Activated CD8-positive, alpha-beta memory T cell treated with anti-CD3 and anti-CD28 coated beads, Interleukin-2, amount 50 U/mL, for 1 hour (primary cell): Measurements from ENCODE around the gene NSMCE1.
"Not testable (repeated sequence)": the region's sequence is repeated elsewhere in the genome, so short reads cannot be mapped to it uniquely, and the experiment has no call there.

Experiments used
- DNase-seq: peaks from one replicate; pipeline ENCODE4 v3.0.0-alpha.2; 2020; ENCODE audit errors: extremely low read depth

Gene NSMCE1

DNA sequence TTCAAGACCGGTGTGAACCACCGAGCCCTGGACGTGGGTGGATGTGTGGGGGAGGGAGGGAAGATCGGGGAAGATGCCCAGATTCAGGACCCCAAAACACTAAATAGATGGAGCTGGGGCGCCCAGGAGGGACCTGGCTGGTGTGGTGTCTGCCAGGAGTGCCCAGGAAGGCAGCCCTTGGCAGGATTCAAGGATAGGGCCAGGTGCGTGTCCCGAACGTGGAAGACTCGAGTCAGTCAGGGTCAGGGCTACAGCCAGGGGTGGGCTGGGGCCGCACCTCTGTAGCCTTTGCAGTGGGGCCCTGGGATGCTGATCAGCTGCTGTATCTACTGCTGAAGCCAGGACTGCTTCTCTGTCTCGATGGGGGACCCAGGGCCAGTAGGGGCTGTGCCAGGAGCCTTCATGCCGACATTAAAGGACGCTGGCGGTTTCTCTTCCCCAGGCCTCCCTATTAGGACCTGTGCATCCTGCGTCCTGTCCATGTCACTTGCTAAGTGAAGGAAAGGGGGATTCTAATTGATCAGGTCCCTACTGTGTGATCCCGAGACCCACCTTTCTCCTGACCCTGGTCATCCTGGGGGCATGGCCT, 52.2 kb downstream of the NSMCE1 start:
- DNase-seq: no peak

DNA sequence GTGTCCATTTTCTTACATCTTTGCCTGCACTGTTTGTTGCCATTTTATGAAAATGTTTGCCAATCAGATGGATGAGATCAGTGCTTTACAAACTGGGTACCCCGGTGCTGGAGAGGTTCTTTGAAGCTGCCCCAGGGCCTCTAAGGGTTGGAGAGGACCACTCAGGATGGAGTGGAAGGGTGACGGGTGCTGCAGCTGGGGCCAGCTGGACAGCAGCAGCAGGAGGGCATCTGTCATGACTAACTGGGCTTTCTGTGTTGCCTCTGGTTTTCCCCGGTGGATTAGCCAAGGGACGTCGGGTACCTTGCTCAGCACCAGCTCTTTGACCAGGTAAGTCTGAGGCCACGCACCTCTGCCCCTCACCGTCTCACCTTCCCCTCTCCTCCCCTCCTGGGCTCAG, 52.9 kb downstream of the NSMCE1 start:
- no peak for DNase-seq

DNA sequence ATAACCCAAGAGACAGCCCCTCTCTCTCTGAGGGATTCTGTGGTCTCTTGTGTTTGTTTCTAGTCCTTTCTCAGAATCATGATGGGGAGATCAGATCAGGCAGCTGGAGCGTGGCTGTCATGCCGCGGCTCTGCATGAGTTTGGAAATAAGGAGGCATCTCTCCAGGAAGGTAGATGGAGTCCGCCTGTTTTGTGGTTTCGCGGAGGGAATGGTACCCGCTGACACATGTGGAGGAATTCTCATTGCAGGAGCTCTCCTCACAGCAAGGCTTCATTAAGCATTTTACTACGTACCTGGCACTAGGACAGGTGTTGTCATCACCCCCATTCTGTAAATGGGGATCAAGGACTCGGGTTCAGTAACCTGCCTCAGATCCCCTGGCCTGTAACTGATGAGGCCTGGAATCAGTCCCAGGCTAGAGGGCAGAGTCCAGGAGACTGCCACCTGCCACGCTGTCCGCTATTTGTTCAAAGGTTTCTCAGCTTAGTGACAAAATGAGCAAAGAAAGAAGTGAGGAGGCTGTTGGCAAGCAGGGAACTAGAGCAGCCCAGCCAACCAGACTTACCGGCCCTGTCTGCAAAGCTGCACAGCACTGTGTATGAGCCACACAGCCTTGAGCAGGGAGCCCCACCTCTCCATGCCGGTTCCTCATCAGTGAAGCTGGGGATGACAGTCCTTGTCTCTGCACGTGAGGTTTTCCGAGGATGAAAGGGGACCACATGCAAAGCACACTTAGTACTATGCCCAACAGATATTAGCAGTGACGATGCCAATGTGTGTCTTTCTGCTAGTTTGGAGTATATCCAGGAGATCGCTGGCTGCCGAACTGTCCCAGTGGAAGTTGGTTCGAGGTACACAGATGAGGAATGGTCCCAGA, 54.2 kb downstream of the NSMCE1 start:
- no peak for DNase-seq

DNA sequence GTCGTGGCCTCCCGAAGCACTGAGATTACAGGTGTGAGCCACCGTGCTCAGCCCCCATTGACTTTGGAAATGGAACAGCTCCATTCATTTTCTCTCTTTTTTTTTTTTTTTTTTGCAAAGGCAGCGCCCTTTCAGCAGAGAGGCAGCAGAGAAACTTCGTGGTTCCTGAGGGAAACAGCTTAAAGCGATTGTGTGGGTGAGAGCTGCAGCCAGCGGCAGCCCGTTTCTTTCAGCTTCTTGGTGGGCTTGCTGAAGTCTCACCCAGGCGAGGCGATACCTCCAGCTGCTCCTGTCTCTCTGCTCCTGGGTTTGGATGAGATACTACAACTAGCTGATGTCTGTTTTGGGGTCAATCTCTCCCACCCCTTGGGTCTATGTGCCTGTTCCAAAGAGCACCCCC, 57.5 kb downstream of the NSMCE1 start:
- DNase-seq: no peak

DNA sequence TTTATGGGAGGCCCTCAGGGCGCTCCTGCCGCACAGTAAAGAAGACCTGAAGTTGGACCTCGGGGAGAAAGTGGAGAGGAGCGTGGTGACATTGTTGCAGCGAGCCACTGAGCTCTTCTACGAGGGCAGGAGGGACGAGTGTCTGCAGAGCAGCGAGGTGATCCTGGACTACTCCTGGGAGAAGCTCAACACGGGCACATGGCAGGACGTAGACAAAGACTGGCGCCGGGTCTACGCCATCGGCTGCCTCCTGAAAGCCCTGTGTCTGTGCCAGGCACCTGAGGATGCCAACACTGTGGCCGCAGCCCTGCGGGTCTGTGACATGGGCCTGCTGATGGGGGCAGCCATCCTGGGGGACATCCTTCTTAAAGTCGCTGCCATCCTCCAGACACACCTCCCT, 58.4 kb downstream of the NSMCE1 start:
- DNase-seq: no peak

DNA sequence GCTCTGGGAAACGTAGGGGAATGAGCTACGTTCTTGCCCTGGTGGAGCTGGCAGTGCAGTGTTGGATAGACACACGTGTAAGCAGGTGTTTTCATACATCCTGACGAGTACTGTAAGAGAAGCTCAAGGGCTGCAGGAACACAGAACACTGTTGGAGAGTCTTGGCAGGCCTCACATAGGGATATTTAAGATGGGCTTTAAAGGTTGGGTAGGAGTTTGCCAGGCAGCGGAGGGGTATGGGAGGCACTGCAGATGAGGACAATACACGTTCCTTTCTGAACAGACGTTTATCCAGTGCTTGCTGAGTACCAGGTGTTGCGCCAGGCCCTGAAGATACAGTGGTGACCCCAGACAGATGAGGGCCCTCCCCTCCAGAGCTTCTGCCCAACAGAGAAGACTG, 59.0 kb downstream of the NSMCE1 start:
- no peak for DNase-seq

DNA sequence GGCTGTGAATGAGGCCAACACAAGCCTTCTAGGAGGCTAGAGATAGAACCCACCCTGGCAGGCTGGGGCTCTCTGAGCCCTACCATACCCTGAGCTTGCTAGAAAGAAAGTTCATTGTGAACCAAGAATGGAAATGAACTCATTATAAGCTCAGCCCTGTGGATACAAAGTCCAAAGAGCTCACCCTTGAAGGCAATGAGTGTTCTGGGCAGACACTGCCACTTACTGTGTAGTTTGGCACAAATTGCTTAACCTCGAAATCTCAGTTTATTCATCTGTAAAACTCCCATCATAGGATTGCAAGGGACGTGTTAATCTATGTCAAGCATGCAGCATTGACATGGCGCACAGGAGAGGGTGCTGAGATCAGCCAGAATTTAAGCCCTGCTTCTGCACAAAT, 59.8 kb downstream of the NSMCE1 start:
- DNase-seq: no peak

DNA sequence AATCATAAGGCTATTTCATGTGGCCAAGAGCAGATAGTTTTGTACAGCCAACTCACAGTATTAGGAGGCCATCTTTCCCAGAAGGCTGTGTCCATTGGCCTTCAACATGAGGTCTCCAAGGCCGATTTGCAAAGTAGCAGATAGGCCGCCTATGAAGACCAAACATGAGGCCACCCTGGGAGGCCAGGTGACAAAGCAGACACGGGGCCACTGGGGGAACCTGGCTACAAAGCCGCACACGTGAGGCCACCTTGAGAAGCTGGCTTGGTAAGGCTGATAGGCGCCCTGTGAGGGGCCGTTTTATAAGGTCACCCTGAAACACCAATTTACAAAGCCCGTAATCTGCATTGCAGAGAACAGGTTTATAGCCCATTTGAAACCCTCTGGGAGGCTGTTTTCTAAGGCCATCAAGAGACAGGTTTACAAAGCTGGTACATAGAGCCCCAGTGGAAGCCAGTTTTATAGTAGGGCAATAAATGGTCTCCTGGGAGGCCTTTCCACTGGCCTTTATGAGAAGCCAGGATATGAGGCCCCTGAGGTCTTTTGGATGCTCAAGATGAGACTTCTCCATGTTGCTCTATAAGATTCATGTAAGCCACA, 60.4 kb downstream of the NSMCE1 start:
- no peak for DNase-seq

DNA sequence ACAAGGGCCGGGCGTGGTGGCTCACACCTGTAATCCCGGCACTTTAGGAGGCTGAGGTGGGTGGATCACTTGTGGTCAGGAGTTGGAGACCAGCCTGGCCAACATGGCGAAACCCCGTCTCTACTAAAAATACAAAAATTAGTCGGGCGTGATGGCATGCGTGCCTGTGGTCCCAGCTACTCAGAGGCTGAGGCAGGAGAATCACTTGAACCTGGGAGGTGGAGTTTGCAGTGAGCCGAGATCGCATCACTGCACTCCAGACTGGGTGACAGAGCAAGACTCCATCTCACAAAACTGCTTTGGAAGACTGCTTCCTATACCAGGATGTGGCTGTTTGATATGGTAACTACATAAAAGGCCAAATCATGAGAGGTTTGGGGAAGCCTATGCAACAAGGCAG, 61.5 kb downstream of the NSMCE1 start:
- not testable (repeated sequence) for DNase-seq

DNA sequence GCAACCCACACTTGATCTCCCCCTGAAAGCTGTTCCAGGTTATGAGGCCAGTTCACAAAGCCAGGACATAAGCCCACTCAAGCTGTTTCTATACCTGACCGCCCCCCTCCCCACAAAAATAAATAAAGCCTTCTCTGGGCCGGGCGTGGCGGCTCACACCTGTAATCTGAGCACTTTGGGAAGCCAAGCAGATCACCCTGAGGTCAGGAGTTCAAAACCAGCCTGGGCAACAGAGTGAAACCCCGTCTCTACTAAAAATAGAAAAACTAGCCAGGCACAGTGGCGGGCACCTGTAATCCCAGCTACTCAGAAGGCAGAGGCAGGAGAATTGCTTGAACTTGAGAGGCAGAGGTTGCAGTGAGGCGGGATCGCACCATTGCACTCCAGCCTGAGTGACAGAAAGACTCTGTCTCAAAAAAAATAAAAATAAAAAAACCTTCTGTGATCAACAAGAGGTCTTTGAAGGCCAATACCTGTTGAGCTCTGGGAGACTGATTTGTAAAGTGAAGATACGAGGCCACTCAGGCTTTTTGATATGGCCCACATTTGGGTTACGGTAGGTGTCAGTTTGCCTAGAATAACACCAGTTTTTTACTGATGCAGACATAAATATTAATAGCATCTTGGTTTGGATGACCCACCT, 63.0 kb downstream of the NSMCE1 start:
- DNase-seq: no peak

DNA sequence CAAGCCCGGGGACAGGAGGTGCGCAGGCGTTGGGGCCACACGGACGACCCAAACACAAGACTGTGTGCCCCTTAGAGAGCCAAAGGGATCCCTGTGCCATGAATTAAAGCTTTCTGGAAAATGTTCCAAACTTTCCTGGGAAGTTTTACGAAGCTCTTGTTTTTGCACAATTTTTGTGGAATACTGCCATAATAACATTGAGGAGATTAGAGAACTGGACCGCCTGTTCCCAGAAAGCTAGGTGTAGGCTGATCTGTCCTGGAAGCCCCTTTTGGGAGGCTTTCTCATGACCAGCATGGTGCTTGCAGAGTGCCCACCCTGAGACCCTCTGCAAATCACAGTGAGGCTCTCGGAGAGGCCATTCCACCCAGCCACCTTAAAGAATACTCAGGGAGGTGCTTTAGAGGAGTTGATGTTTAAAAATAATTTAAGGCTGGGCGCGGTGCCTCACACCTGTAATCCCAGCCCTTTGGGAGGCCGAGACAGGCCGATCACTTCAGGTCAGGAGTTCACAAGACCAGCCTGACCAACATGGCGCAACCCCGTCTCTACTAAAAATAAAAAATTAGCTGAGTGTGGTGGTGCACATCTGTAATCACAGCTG, 64.2 kb downstream of the NSMCE1 start:
- no peak for DNase-seq

DNA sequence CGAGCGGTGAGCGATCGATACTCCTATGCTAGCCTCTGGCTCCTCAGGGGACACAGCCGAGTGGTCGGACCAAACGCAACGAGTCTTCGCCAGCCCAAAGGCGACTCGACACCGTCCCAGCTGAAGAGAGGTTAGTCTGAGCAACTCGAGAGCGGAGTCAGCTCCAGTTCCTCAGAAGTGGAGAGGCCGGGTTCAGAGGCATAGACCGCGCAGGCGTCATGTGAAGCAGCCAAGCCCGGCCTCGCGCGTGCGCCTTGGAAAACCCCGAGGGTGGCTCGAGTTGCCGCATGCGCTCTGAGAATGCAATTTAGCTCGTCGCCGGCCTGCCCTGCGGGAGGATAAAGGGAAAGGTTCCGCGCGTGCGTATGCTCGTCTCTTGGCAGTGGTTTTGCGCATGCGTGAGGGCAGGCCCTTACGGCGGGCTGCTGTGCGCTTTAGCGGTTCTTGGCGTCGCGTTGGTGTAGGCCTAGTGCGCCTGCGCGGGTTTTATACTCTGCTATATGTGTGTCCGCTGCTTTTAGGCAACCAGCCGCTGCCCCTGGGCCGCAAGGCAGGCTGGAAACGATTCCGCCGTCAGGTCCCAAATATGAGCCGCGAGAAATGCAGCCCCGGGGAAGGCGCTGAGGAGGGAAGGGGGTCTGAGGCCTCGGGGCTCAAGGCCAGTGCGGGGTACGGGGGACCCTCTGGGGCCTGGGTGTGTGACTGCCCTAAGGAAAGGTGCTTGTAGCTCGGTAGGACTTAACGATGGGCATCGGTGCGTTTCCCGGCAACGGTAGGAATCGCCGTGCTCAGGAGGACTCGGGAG, 64.9 kb downstream of the NSMCE1 start, which contains the start of gene KDM8:
TSS of gene KDM8 (plus strand) at position 20 of the 805 bp plus-strand sequence. CDS start 6,598 bp downstream, outside the sequence.
- DNase-seq: peak; percentile 100

DNA sequence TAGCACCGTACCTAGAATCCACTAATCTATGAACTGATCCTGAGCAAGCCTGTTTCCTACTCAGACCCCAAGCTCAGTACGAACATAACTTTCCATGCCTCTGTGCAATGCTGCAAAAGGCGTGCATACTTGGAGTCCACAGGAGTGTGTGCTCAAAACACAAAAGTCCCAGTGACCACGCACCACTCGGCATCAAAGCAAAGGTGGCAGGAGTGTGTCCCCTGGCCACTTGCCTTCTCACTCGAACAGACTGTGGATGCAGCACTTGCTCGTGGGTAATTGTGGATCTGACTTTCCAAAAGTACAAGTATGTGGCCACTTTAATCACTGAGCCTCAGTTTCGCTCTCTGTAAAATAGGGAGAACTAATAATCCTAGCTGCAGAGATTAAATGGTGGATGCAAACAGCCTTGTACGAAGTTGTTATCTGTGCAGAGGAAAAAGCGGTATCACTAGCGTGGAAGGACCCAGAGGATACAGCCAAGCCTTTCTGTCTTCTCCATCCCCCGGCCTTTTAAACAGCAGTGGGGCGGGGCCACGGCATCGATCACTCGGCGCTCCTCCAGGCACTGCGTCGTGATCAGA, 65.6 kb downstream of the NSMCE1 start:
- DNase-seq: peak; percentile 74

DNA sequence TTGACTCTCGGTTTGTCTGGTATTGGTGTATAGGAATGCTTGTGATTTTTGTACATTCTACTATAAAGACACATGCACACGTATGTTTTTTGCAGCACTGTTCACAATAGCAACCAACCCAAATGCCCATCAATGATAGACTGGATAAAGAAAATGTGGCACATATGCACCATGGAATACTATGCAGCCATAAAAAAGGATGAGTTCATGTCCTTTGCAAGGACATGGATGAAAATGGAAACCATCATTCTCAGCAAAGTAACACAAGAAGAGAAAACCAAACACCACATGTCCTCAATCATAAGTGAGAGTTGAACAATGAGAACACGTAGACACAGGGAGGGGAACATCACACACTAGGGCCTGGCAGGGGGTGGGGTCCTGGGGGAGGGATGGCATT, 67.7 kb downstream of the NSMCE1 start:
- DNase-seq: not testable (repeated sequence)

DNA sequence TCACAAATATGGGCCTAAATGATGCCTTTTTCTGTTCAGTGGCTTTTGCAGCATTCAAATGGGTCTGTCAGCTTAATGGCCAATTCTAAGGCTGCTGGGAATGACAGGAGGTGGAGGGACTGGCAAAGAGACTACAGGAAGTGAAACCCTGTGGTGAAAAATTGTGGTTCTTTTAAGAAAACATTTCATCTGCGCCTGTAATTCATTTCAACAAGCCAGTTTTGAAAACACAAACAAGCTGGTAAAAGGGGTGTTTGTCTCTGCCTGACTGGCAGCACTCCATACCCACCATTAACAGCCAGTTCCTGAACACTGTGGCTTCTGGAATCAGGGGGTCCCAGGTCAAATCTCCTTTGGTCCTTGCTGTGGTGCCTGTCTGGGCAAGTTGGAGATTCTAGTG, 68.8 kb downstream of the NSMCE1 start:
- DNase-seq: no peak

DNA sequence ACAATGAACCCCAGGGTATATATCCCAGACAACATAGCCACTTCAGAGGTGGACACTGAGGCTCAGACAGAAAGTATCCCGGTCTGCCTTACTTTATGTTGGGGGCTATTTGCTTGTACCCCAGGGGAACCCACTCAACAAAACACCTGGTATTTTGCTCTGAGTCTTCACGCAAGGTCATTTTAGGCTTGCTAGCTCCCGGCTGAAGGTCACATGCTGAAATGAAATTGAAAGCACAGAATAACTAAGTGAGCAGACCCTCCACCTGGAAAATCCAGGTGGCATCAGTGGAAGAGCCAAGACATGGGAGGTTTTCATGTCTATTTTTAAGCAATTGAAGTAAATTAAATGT, 69.4 kb downstream of the NSMCE1 start:
- no peak for DNase-seq

DNA sequence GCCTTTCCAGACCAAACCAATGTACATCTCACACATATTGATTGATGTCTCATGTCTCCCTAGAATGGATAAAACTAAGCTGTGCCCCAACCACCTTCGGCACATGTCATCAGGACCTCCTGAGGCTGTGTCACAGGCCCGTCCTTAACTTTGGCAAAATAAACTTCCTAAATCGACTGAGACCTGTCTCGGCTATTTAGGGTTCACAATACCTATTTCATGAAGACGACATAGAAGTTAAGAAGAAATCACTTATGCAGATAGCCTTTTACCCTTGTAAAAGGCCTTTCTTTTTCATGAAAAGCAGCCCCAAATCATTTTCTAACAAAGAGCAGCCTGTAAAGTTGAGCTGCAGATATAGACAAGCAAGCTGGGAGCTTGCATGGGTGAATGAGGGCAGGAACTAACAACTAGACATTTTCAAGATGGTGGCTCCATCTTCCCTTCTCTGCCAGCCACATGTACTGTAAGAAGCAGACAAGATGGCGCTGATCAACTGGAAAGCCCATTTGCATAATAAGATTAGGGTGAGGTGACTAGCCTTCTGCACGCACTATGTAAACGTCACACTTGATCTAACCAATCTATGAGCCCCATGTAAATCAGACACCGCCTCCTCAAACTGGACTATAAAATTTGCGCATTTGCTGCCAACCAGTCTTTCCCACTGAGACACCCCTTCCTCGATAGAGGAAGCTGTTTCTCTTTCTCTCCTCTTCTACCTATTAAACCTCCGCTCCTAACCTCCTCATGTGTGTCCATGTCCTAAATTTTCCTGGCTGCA, 69.9 kb downstream of the NSMCE1 start:
- no peak for DNase-seq

DNA sequence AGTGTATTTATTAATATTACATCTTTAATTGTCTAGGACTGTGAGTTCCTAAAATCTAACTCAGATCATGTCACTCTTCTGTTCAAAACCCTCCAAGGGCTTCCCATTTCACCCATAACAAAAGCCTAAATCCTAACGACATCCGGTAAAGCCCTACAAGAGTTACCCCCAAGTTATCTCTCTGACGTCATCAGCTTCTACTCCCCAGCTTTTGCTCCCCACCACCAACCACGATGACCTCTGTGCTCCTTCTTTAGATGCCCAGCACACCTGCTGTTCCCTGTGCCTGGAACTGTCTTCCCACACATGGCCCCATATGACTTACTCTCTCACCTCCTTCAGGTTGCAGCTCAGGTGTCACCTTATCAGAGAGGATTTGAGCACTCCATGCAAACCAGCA, 71.6 kb downstream of the NSMCE1 start:
- DNase-seq: no peak

DNA sequence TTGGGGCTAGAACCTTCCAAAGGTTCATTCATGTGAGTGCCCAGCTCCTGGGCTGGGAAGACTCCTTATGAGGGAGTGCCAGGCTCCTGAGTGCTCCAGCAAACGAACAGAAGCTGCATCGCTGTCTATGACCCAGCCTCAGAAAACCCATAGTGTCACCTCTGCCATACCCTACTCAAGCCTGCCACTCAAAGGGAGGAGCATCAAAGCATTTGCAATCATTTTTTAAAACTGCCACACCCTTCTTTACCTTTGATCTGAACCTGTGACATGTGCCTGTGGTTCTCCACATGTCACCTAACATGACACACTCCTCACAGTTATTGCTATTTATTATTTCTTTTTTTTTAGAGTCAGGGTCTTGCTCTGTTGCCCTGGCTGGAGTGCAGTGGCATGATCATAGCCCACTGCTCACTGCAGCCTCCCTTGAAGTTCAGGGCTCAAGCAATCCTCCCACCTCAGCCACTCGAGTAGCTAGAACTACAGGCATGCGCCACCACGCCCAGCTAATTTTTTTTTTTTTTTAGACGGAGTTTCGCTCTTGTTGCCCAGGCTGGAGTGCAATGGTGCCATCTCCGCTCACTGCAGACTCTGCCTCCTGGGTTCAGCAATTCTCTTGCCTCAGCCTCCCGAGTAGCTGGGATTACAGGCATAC, 72.5 kb downstream of the NSMCE1 start:
- peak; percentile 45 for DNase-seq
